Posterior vena cava (tissue), 2 donors: Measurements from ENCODE around the gene C18orf32. TPM values are rescaled to one million over a fixed set of nuclear protein-coding genes. Genes with fewer than 3 reads are reported as not detected.
"Not testable (repeated sequence)": the region's sequence is repeated elsewhere in the genome, so short reads cannot be mapped to it uniquely, and the experiment has no call there.

Source experiments
- DNase-seq: peaks from one replicate; pipeline ENCODE4 v3.0.0-alpha.2; 2020; ENCODE audit warnings: low spot score
- intact Hi-C, 2 donors: fragments of 100-400 bp; cut with DNase I; formaldehyde crosslinking; loops; one replicate each; pipeline versions ENCODE4 v1.14.1 to v1.14.2; 2022 to 2023
- total RNA-seq, 2 donors: library from RNA; stranded (reverse); fragmentation: NEBNext Ultra II Directional; extraction: Animal tissue kit (Norgen Biotek cat#: 25700); gene quantifications; one replicate each; pipeline ENCODE4 v1.2.1, GENCODE V29; 2021
- donor health status: DM: yes; HTN: yes; CAD: no.
- donor health status: DM: yes; HTN: yes; CAD: no.

The C18orf32 gene
- total RNA-seq, 2 donors from 2014 or later = 58.8 to 60.7 TPM

DNA sequence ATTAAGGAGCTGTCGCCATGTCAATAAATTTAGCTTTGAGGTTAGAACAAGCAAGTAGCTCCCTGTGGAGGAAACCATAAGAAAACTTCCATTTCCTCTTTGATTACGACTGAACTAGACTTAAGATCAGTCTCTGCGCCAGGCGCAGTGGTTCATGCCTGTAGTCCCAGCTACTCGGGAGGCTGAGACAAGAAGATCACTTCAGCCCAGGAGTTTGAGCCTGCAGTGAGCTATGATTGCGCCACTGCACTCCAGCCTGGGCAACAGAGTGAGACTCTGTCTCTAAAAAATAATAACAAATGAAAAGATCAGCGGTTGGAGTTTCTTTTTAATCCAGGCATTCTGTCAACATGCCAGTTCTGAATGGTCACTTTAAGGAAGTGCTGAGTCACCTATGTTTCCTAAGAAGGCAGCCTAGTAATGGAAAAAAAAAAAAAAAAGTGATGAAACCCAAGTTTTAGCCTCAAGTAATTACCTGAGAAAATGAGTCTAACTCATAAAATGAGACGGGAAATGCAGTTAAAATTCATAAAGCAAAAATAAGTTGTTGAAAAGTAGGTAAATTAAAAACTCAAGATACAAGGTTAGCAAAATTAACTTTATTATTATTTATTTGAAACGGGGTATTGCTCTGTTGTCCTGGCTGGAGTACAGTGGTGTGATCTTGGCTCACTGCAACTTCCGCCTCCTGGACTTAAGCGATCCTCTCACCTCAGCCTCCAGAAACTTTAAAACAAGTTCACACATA, 10.2 kb downstream of the C18orf32 start:
- intact Hi-C loops = no loop called here
- no peak for DNase-seq

- DNase-seq, intact Hi-C loops: not testable (repeated sequence)
Measured at GRCh38 chr18:49474935-49475334, 12.1 kb downstream of the C18orf32 start.

- DNase-seq = no peak
- intact Hi-C loops = no loop called here
Measured at GRCh38 chr18:49473721-49474120, 13.3 kb downstream of the C18orf32 start.

DNA sequence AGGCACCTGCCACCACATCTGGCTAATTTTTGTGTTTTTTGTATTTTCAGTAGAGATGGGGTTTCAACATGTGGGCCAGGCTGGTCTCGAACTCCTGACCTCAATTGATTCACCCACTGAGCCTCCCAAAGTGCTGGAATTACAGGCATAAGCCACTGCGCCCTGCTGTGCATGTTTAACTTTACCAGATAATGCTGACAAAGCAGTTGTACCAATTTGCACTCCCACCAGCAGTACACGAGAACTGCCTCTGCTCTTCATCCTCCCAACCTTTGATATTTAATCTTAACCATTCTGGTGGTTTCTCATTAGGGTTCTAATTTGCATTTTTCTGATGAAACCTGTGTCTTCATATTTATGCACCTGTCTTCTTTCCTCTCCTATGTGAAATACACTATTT, 14.6 kb downstream of the C18orf32 start:
- DNase-seq = no peak
- intact Hi-C loops = no loop called here

DNA sequence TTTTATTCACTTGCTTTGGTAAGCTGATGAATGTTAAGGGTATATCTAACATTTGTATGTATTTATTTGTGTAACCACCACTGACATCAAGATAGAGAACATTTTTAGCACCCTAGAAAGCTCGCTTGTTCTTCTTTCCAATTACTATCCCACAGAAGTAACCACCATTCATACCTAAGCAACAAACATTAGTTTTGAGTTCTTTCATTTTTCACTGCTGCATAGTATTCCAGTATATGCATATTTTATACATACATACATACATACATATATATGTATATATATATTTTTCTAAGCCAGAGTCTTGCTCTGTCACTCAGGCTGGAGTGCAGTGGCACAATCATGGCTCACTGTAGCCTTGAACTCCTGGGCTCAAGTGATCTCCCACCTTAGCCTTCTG, 15.5 kb downstream of the C18orf32 start:
- intact Hi-C loops = no loop called here
- no peak for DNase-seq

DNA sequence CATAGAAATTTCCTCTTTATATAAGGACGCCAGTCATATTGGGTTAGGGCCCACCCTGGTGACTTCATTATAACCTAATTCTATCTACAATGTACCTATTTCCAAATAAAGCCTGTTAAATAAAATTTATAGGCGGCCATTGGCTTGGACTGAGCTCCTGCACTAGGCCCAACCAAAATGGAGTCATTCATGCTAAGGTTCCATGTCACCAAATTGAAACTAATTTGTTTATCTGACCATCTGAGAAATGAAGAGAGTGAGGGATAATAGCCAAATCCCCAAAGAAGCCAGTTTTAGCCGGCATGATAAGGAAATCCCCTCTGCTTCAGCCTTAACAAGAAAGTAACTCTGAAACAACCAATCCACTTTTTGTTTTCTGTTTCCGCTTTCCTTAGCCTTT, 19.4 kb downstream of the C18orf32 start:
- intact Hi-C loops = no loop called here
- DNase-seq = no peak

- intact Hi-C loops = no loop called here
- no peak for DNase-seq
Measured at GRCh38 chr18:49467019-49467563, 19.9 kb downstream of the C18orf32 start.

DNA sequence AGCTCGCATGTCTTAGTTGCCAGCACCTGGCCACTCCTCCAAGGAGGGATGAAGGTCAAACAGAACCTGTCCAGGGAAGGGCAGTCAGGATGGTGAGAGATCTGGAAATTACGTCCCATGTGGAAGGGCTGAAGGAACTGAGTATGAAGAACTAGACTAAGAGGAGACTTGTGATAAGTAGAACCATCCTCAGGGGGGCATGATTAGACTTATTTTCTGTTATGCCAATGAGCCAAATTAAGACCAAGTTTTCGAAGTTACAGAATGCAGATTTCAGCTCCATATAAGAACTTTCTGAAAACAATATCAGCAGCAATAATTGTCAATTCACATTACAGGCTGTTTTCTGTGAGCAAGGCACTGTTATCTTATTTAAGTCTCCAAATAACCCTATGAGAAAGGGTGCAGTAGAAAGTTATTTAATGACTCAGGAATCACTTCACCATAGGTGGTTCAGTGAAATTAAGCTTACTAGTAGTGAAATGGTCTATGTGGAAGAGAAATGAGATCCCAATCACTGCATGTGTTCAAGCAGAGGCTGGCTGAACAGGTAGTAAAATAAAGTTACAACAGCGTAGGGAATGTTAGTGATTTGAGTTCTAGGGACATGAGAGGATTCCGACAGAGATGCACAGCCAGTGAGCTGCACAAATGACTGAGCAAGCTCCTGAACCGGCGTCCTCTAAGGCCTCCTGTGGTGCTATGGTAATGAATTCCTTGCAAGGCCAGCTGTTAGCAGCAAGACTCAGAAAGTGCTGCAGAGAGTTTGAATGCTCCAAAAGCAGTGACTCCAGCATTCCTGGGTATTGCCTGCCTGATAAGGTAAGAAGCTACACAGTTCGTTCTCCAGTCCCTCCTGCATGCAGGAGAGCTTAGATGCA, 22.1 kb downstream of the C18orf32 start:
- intact Hi-C loops = no loop called here
- no peak for DNase-seq

GRCh38 chr18:49461602-49461977, 25.4 kb downstream of the C18orf32 start:
- intact Hi-C loops = no loop called here
- no peak for DNase-seq

DNA sequence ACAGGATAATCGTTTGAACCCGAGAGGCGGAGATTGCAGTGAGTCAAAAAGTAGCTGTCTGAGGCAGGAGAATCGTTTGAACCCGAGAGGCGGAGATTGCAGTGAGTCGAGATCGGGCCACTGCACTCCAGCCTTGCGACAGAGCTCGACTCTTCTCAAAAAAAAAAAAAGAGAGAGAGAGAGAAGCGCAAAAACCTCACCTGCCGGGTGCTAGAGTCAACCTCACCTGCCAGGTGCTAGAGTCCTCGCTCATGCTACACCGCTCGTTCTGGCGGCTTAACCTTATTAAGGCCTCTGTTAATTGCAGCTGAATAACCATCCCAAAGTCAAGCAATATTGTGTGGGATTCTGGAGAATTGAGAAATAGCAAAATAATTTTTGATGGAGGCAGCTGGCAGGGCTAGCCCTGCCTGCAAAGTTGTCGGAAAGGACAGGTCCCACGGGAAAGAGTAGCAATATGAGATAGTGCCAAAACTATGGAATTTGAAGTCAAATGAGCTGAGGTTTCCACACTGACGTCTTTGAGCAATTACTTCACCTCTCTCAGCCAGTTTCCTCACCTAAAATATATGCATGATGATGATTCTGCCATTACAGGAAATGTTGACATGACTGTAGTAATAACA, 25.9 kb downstream of the C18orf32 start:
- DNase-seq = no peak
- intact Hi-C loops = no loop called here

GRCh38 chr18:49459404-49460171, 27.4 kb downstream of the C18orf32 start:
- intact Hi-C loops = no loop called here

GRCh38 chr18:49457616-49458015, 29.4 kb downstream of the C18orf32 start:
- intact Hi-C loops = no loop called here
- DNase-seq = no peak

More at GRCh38 chr18:49459404-49460171, 27.4 kb downstream of the C18orf32 start:
- DNase-seq = no peak

DNA sequence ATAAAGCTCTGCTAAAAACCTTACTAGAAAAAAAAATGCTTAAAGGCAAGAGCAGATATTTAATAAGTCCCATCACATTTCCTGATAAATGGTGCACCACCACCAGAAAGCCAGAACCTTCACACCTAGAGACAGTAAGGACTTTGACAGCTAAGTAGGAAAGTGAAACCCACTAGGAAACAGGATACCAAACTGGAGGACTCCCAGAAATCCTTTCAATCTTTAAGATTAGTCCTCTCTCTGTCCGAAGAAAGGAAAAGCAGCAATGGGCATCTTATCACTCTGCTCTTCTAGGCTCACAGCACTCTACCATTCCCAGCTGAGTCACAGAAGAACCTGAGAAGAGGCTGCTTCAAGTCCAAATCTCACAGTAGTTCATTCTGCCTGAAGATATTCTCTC, 30.2 kb downstream of the C18orf32 start:
- intact Hi-C loops = no loop called here
- DNase-seq = no peak

- intact Hi-C loops, DNase-seq: not testable (repeated sequence)
Measured at GRCh38 chr18:49452534-49452933, 34.5 kb downstream of the C18orf32 start.

DNA sequence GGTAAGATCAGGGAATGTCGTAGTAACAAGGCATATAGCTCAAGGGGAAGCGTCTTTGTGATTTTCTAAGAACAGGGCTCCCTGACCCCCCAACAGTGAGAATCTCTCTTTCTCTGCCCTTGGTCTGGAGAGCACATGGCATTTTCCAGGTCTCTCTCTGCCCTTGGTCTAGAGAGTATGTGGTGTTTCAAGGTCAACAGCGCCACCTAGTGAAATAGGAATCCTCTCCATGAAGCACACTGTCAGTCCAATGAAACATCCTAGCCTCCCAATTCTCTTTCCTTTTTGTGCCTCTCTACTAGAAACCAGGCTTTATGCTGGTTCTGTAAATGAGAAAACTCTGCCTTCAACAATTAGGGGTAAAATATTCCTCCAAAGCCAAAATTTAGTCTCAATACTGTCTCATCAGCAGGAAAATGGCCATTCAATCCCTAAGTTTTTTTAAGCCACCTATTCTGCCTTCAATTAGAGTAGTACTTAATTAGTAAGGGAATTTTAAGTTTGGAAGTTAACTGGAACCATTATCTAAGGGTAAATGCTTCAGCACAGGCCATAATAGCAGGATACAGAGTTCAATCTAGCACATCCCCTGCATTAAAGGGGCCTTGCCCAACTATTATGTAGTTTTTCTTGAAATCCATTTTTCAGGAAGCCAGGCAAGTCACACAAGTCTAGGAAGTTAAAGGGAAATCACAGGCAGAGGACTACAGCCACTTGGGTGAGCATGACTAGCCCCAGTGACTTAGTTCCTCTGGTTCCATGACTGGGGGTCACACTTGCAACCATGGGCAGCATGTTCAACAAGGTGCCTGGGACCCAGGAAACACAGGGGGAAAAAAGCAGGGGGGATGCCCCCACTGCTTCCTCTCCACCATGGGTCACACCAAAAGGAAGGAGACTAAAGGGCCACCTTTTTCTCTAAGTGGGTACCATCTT, 39.0 kb downstream of the C18orf32 start:
- intact Hi-C loops = no loop called here

GRCh38 chr18:49446481-49446880, 40.6 kb downstream of the C18orf32 start:
- intact Hi-C loops = no loop called here
- no peak for DNase-seq

More for the DNA sequence above, 39.0 kb downstream of the C18orf32 start:
- no peak for DNase-seq

- intact Hi-C loops = no loop called here
- no peak for DNase-seq
Measured at GRCh38 chr18:49444581-49444980, 42.5 kb downstream of the C18orf32 start.

- DNase-seq = no peak
- intact Hi-C loops = no loop called here
Measured at GRCh38 chr18:49443837-49444236, 43.2 kb downstream of the C18orf32 start.
